OCI-LY3 (cell line): ENCODE data around the gene MUSK.

Source experiments
- H2AFZ ChIP-seq: fragments of 200-600, 300-600 bp; shearing (Covaris generic); 2 replicates; pipeline ENCODE4 v1.6.0; 2014; ENCODE audit warnings: antibody characterized with exemption, low read depth, low read length
- H3K27ac ChIP-seq: fragments of 200-600, 300-600 bp; sonication (generic); 2 replicates; pipeline ENCODE4 v1.5.1; 2014; ENCODE audit warnings: mild to moderate bottlenecking, low read length, moderate library complexity, mixed read lengths
- H3K27me3 ChIP-seq: fragments of 200-600, 300-600 bp; sonication (generic); 2 replicates; pipeline ENCODE4 v1.6.1; 2014; ENCODE audit warnings: low read depth, low read length, mixed read lengths
- H3K36me3 ChIP-seq: fragments of 200-600, 300-600 bp; sonication (generic); replicated peaks from 2 replicates; pipeline ENCODE3; 2014; ENCODE audit warnings: low read depth, low read length, mixed read lengths
- H3K4me1 ChIP-seq: fragments of 300-600, 200-600 bp; sonication (generic); 2 replicates; pipeline ENCODE4 v1.6.1; 2014; ENCODE audit warnings: low read length, mixed read lengths
- H3K4me2 ChIP-seq: fragments of 200-600, 300-600 bp; sonication (generic); 2 replicates; pipeline ENCODE4 v1.6.1; 2014; ENCODE audit warnings: low read length, mixed read lengths
- H3K4me3 ChIP-seq: fragments of 300-600, 200-600 bp; sonication (generic); 2 replicates; pipeline ENCODE4 v1.5.1; 2014; ENCODE audit warnings: antibody characterized with exemption, mild to moderate bottlenecking, low read length, moderate library complexity
- H3K79me2 ChIP-seq: fragments of 300-600, 200-600 bp; shearing (Covaris generic); 2 replicates; pipeline ENCODE4 v1.6.1; 2014; ENCODE audit warnings: mild to moderate bottlenecking, low read length, mixed read lengths
- H3K9ac ChIP-seq: fragments of 300-600, 200-600 bp; shearing (Covaris generic); 2 replicates; pipeline ENCODE4 v1.6.0; 2014; ENCODE audit warnings: mild to moderate bottlenecking, low read length, moderate library complexity
- H3K9me3 ChIP-seq: fragments of 200-600, 300-600 bp; shearing (Covaris generic); 2 replicates; pipeline ENCODE4 v1.6.1; 2014; ENCODE audit warnings: low read length, mixed read lengths; ENCODE audit not compliant: insufficient read depth
- H4K20me1 ChIP-seq: fragments of 200-600, 300-600 bp; sonication (generic); 2 replicates; pipeline ENCODE4 v1.6.1; 2016; ENCODE audit warnings: low read length, mixed read lengths; ENCODE audit not compliant: insufficient read depth
- CTCF ChIP-seq: fragments of 200-600, 300-600 bp; sonication (generic); IDR thresholded peaks from 2 replicates; pipeline ENCODE4 v1.5.1; 2014; ENCODE audit warnings: antibody characterized with exemption, low read length, low read depth
- EZH2phosphoT487 ChIP-seq: fragments of 200-600 bp; shearing (Covaris generic); IDR thresholded peaks from 2 replicates; pipeline ENCODE4 v1.6.1; 2018; ENCODE audit warnings: antibody characterized with exemption, mixed run types, low read depth

MUSK gene

GRCh38 chr9:110802416-110803035 is 133.9 kb downstream of the MUSK start:
- H3K9ac ChIP-seq: no peak overlapping the region
- H3K27ac ChIP-seq: no peak overlapping the region
- no peaks in the 10 kb centered on the region for H3K27me3 ChIP-seq
- H4K20me1 ChIP-seq: no peaks in the 10 kb centered on the region
- no peak overlapping the region for H3K4me3 ChIP-seq
- TF ChIP-seq EZH2phosphoT487 (no peak), CTCF (no peak)
- no peaks in the 10 kb centered on the region for H3K9me3 ChIP-seq
- no peak overlapping the region for H3K4me2 ChIP-seq
- no peaks in the 10 kb centered on the region for H3K36me3 ChIP-seq
- no peak overlapping the region for H2AFZ ChIP-seq
- no peaks in the 10 kb centered on the region for H3K79me2 ChIP-seq
- H3K4me1 ChIP-seq: no peaks in the 10 kb centered on the region

- no peaks in the 10 kb centered on the region for H3K27me3 ChIP-seq
- H3K79me2 ChIP-seq: no peaks in the 10 kb centered on the region
- no peak overlapping the region for H2AFZ ChIP-seq
- no peaks in the 10 kb centered on the region for H4K20me1 ChIP-seq
- H3K4me3 ChIP-seq: no peak overlapping the region
- no peak overlapping the region for H3K27ac ChIP-seq
- H3K36me3 ChIP-seq: no peaks in the 10 kb centered on the region
- H3K4me2 ChIP-seq: no peak overlapping the region
- H3K9me3 ChIP-seq: no peaks in the 10 kb centered on the region
- H3K9ac ChIP-seq: no peak overlapping the region
- TF ChIP-seq CTCF (no peak), EZH2phosphoT487 (no peak)
- H3K4me1 ChIP-seq: no peaks in the 10 kb centered on the region
Measured at GRCh38 chr9:110807956-110808598, 139.5 kb downstream of the MUSK start.

- TF ChIP-seq CTCF (no peak), EZH2phosphoT487 (no peak)
- Histone ChIP-seq H2AFZ (no peak overlapping the region), H3K27me3 (no peaks in the 10 kb centered on the region), H3K36me3 (no peaks in the 10 kb centered on the region), H3K4me3 (no peak overlapping the region), H3K4me1 (no peaks in the 10 kb centered on the region), H3K27ac (no peak overlapping the region), H3K9ac (no peak overlapping the region), H4K20me1 (no peaks in the 10 kb centered on the region), H3K9me3 (no peaks in the 10 kb centered on the region), H3K79me2 (no peaks in the 10 kb centered on the region), H3K4me2 (no peak overlapping the region)
Measured at GRCh38 chr9:110808599-110808980, 140.0 kb downstream of the MUSK start.

- Histone ChIP-seq H3K79me2 (no peaks in the 10 kb centered on the region), H3K4me1 (no peaks in the 10 kb centered on the region), H3K27ac (no peak overlapping the region), H4K20me1 (no peaks in the 10 kb centered on the region), H3K9me3 (no peaks in the 10 kb centered on the region), H3K4me3 (no peak overlapping the region), H3K9ac (no peak overlapping the region), H3K27me3 (no peaks in the 10 kb centered on the region), H3K4me2 (no peak overlapping the region), H2AFZ (no peak overlapping the region), H3K36me3 (no peaks in the 10 kb centered on the region)
- TF ChIP-seq CTCF (no peak), EZH2phosphoT487 (no peak)
Measured at GRCh38 chr9:110809038-110809595, 140.5 kb downstream of the MUSK start.
